K562 (cell line): ENCODE measurements around the gene CELSR2. TPM values are rescaled to one million over a fixed set of nuclear protein-coding genes. Genes with fewer than 3 reads are reported as not detected.

Source experiments
- ATAC-seq: fragments of 200-7000 bp; cut with Tn5 transposase; 3 replicates; pipeline ENCODE4 v1.9.1; 2020; ENCODE audit warnings: moderate library complexity
- BruUV-seq: library from RNA; stranded (reverse); fragments of 400-500 nt; replicated peaks from 2 replicates; lab custom pipeline; 2021; lab: Mats Ljungman, UMichigan
- CTCF ChIA-PET: fragments of 300-600 bp; formaldehyde crosslinking; extraction: SDS; loops from one replicate; lab custom pipeline; 2021; ENCODE audit warnings: low intra/inter-chr PET ratio; lab: Yijun Ruan, JAX
- POLR2A ChIA-PET: fragments of 300-600, 350-650 bp; sonication (Branson Sonifier 250); formaldehyde crosslinking; extraction: SDS; loops from one replicate; lab custom pipeline; 2021; ENCODE audit warnings: antibody characterized with exemption, inconsistent platforms; lab: Yijun Ruan, JAX
- DNase-seq, 4 experiments: peaks; one replicate each; pipeline versions ENCODE4 v3.0.0 to v3.0.0-alpha.2; 2011 to 2018; ENCODE audit warnings: low spot score in 3 of 4, mixed read lengths in 3 of 4; ENCODE audit errors: extremely low read depth in 1 of 4
- FAIRE-seq: peaks from 2 replicates; lab custom pipeline; 2011; peaks lifted over from hg19 to GRCh38; lab: Jason Lieb, UNC
- H2AFZ ChIP-seq: 2 replicates; pipeline ENCODE4 v1.6.0; 2011; ENCODE audit warnings: low read depth, low read length, control low read depth, inconsistent platforms
- H3K27ac ChIP-seq: fragments of 200-600 bp; 3 replicates; pipeline ENCODE4 v1.8.0; 2011; ENCODE audit warnings: low read depth, mild to moderate bottlenecking, control low read depth, inconsistent platforms, low read length, moderate library complexity, mixed read lengths; ENCODE audit errors: extremely low read depth
- H3K27me3 ChIP-seq, 2 experiments: fragments of 300-600 bp in 1 of 2; 2 replicates in 1 of 2; 3 replicates in 1 of 2; pipeline versions ENCODE4 v1.6.0 to v1.8.0; 2011; ENCODE audit warnings: inconsistent platforms in 2 of 2, low read length in 2 of 2, mild to moderate bottlenecking in 1 of 2, mixed read lengths in 1 of 2, moderate library complexity in 1 of 2; ENCODE audit not compliant: control insufficient read depth in 2 of 2, insufficient read depth in 2 of 2
- H3K36me3 ChIP-seq: fragments of 300-600 bp; 3 replicates; pipeline ENCODE4 v1.8.0; 2011; ENCODE audit warnings: mild to moderate bottlenecking, low read length, inconsistent platforms; ENCODE audit not compliant: control insufficient read depth, insufficient read depth
- H3K4me1 ChIP-seq, 2 experiments: fragments of 200-600 bp in 1 of 2; replicated peaks in 1 of 2; 2 replicates in 1 of 2; 3 replicates in 1 of 2; pipeline versions ENCODE4 v1.5.1 to v1.8.0; 2011; ENCODE audit warnings: inconsistent platforms in 2 of 2, low read length in 2 of 2, mild to moderate bottlenecking in 1 of 2, mixed read lengths in 1 of 2, moderate library complexity in 1 of 2; ENCODE audit not compliant: control insufficient read depth in 2 of 2, insufficient read depth in 2 of 2
- H3K4me2 ChIP-seq: 2 replicates; pipeline ENCODE4 v1.6.1; 2011; ENCODE audit warnings: low read length, control low read depth, inconsistent platforms, mixed read lengths; ENCODE audit not compliant: insufficient read depth
- H3K4me3 ChIP-seq: fragments of 200-600 bp; sonication (generic), shearing (Covaris generic); 2 replicates; pipeline ENCODE4 v1.5.1; 2016; ENCODE audit warnings: control low read depth, inconsistent platforms
- H3K79me2 ChIP-seq: fragments of 200-600 bp; 3 replicates; pipeline ENCODE4 v1.8.0; 2011; ENCODE audit warnings: low read length, inconsistent platforms; ENCODE audit not compliant: control insufficient read depth, insufficient read depth
- H3K9ac ChIP-seq, 2 experiments: 2 replicates each; pipeline versions ENCODE4 v1.6.0 to v1.6.1; 2011; ENCODE audit warnings: low read depth in 2 of 2, low read length in 2 of 2, control low read depth in 1 of 2, inconsistent platforms in 1 of 2, mild to moderate bottlenecking in 1 of 2, mixed read lengths in 1 of 2; ENCODE audit not compliant: insufficient read depth in 1 of 2
- H3K9me1 ChIP-seq: one replicate; pipeline ENCODE4 v1.6.0; 2011; ENCODE audit warnings: inconsistent platforms, mild to moderate bottlenecking, low read length, moderate library complexity; ENCODE audit not compliant: control insufficient read depth, insufficient read depth
- H3K9me3 ChIP-seq: replicated peaks from 2 replicates; pipeline ENCODE4 v1.5.1; 2011; ENCODE audit warnings: low read depth, low read length, inconsistent platforms; ENCODE audit not compliant: control insufficient read depth, insufficient read depth
- H4K20me1 ChIP-seq: replicated peaks from 2 replicates; pipeline ENCODE4 v1.6.1; 2011; ENCODE audit warnings: low read length, inconsistent platforms, mixed read lengths; ENCODE audit not compliant: control insufficient read depth, insufficient read depth
- BRD9 ChIP-seq: fragments of 450-650 bp; IDR thresholded peaks from 2 replicates; pipeline ENCODE4 v1.6.1; 2018; ENCODE audit warnings: low read depth; ENCODE audit not compliant: partially characterized antibody
- CBFB ChIP-seq: sonication (generic); formaldehyde crosslinking; IDR thresholded peaks from 2 replicates; pipeline ENCODE4 v1.4.0; 2020; ENCODE audit warnings: mild to moderate bottlenecking, missing genetic modification reagents
- NR2C2 ChIP-seq, 2 experiments: fragments of 200-800 bp in 1 of 2; sonication (Bioruptor generic) in 1 of 2; sonication (generic) in 1 of 2; formaldehyde crosslinking in 1 of 2; IDR thresholded peaks; 2 replicates each; pipeline versions ENCODE4 v1.6.1 to v1.8.0; 2016 to 2022; ENCODE audit warnings: mild to moderate bottlenecking in 1 of 2, missing compliant biosample characterization in 1 of 2, missing genetic modification characterization in 1 of 2, missing genetic modification reagents in 1 of 2
- ZNF407 ChIP-seq: fragments of 450-650 bp; IDR thresholded peaks from 2 replicates; pipeline ENCODE4 v1.6.1; 2016; ENCODE audit warnings: low read depth
- ZNF507 ChIP-seq: conservative IDR thresholded peaks from 2 replicates; pipeline ENCODE4 v1.6.1; 2017; ENCODE audit warnings: missing genetic modification characterization, missing compliant biosample characterization
- WGBS: fragments of 100-300 bp; shearing (Covaris generic); methylation state at CpG from one replicate; pipeline ENCODE4 v1.1.6; 2016; ENCODE audit warnings: low coverage, mixed read lengths; ENCODE audit not compliant: insufficient coverage; ENCODE audit errors: missing lambda C conversion rate; 5-methylcytosine and 5-hydroxymethylcytosine counted together
- in situ Hi-C: fragments of 300-500 bp; cut with MboI; formaldehyde crosslinking; loops from 4 replicates; pipeline ENCODE4 v1.15.0; 2018; ENCODE audit warnings: inconsistent platforms, mixed read lengths
- intact Hi-C: fragments of 100-400 bp; cut with micrococcal nuclease; formaldehyde crosslinking; loops from 2 replicates; pipeline ENCODE4 v1.14.2; 2022
- polyA plus RNA-seq, 8 experiments: library from polyadenylated mRNA; depleted of rRNA in 4 of 8; stranded (reverse) in 5 of 8; unstranded in 3 of 8; fragments of >200 nt; fragmentation: Nextera tagmentation in 2 of 8; fragmentation: Illumina TruSeq in 1 of 8; extraction: Ambion mirVana in 2 of 8; extraction: Trizol in 1 of 8; gene quantifications; 2 replicates each; pipeline versions ENCODE4 v1.2.1 to v1.2.3, GENCODE V29; 2011 to 2014; ENCODE audit warnings: inconsistent platforms in 1 of 8, missing spikeins in 1 of 8
- total RNA-seq, 7 experiments: library from RNA; depleted of rRNA in 6 of 7; stranded (reverse); fragments of >200 nt in 6 of 7; fragmentation: Illumina TruSeq in 2 of 7; extraction: Trizol in 2 of 7; gene quantifications; 2 replicates each; pipeline versions ENCODE4 v1.2.1 to v1.2.3, GENCODE V29; 2011 to 2021; ENCODE audit warnings: low replicate concordance in 1 of 7

Gene CELSR2
- total and polyA plus RNA-seq, 9 of the 15 experiments (the other 6 are each of a cell fraction or from before 2014, with no cell fraction given) = 0.31 to 21.9 (median 4.2) TPM

- H2AFZ ChIP-seq = no peak overlapping the region
- no peak for FAIRE-seq
- H3K79me2 ChIP-seq = peaks cover 36% of the 10 kb centered on the region
- in situ Hi-C loops (no loop called here), intact Hi-C loops (no loop called here)
- DNase-seq = no peak
- no peaks in the 10 kb centered on the region for H3K27me3 ChIP-seq
- no TSS peak for BruUV-seq
- TF ChIP-seq BRD9 (no peak), NR2C2 (CRISPR knock-in tag; IDR thresholded peaks at IDR 0.05) (no peak), NR2C2 (tag; IDR thresholded peaks at IDR 0.05) (no peak), ZNF507 (tag) (no peak), CBFB (CRISPR knock-in tag) (no peak), ZNF407 (no peak)
- WGBS = 93% methylated on average over 3 of the region's 3 CpGs
- H3K9me3 ChIP-seq = no peaks in the 10 kb centered on the region
- no peak overlapping the region for H3K4me2 ChIP-seq
- H3K4me3 ChIP-seq = no peak overlapping the region
- ChIA-PET POLR2A (interaction anchor here (0.6 to 5.6 kb wide), 4 partner anchors 9 to 1121 kb away, joined by 3 to 56 read pairs (median 4); partner anchors contain the start of gene SARS1), CTCF (no interaction called here)
- H3K9me1 ChIP-seq = no peaks in the 10 kb centered on the region
- no peak for ATAC-seq
- H3K9ac ChIP-seq = no peak overlapping the region
- no peaks in the 10 kb centered on the region for H4K20me1 ChIP-seq
- peaks cover 93% of the 10 kb centered on the region for H3K36me3 ChIP-seq
- no peak overlapping the region for H3K27ac ChIP-seq
- H3K4me1 ChIP-seq = no peaks in the 10 kb centered on the region
Observed at GRCh38 chr1:109228167-109228566, 21.2 kb upstream of the CELSR2 start.
